Measurements from ENCODE around the gene MICA. TPM values are rescaled to one million over a fixed set of nuclear protein-coding genes. Genes with fewer than 3 reads are reported as not detected.

MICA gene
- total and polyA plus RNA-seq, 9 of the 15 experiments (the other 6 are each of a cell fraction or from before 2014, with no cell fraction given), result 11.8 to 24.6 (median 16.7) TPM

DNA sequence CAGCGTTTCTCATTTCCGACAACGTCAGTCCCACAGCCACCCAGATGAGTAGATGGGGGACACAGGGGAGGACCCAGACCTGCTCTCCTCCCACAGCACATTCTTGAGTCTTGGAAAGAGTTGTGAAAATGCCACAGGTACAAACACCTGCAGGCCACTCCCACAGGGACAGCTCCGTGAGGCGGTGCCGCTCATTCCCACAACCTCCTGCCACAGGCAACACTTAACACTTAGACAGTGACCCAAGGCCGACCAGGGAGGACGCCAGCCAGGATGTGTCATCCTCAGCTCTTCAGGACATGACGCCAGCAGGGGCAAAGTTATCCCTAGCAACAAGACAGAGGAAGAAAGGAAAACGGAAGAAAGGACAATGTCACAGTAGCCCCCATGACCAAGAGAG, 23.5 kb upstream of the MICA start (continued):
- TF ChIP-seq STAG1 (CRISPR knock-in tag; IDR thresholded peaks at IDR 0.05; ENCODE audit: borderline replicate concordance), result no peak
- TF ChIP-seq HMGN3 (IDR thresholded peaks at IDR 0.05; ENCODE audit: borderline replicate concordance, extremely low read depth, insufficient read length, low read depth, low read length), result no peak

- H3K4me3 ChIP-seq, result no peak overlapping the region
- H3K36me3 ChIP-seq (ENCODE audit: control insufficient read depth, insufficient read depth, low read length), result no peaks in the 10 kb centered on the region
- no peak overlapping the region for H3K9ac ChIP-seq (ENCODE audit: insufficient read depth in 1 of 2, low read depth in 2 of 2, low read length in 2 of 2)
- no peaks in the 10 kb centered on the region for H3K4me1 ChIP-seq (replicated peaks in 1 of 2; ENCODE audit: control insufficient read depth in 2 of 2, insufficient read depth in 2 of 2, low read length in 2 of 2)
- H4K20me1 ChIP-seq (replicated peaks; ENCODE audit: control insufficient read depth, insufficient read depth, low read length), result no peaks in the 10 kb centered on the region
- ChIA-PET POLR2A (interaction anchor here (0.6 to 1.6 kb wide), 2 partner anchors 18 to 216 kb away, joined by 3 read pairs; no protein-coding TSS in a partner anchor), CTCF (ENCODE audit: low intra/inter-chr PET ratio) (no interaction called here)
- no peak overlapping the region for H2AFZ ChIP-seq (ENCODE audit: low read depth, low read length)
- H3K9me1 ChIP-seq (ENCODE audit: control insufficient read depth, insufficient read depth, low read length), result no peaks in the 10 kb centered on the region
- H3K79me2 ChIP-seq (ENCODE audit: control insufficient read depth, insufficient read depth, low read length), result no peaks in the 10 kb centered on the region
- no peak overlapping the region for H3K27ac ChIP-seq (ENCODE audit: extremely low read depth, low read depth, low read length)
- FAIRE-seq, result no peak
- intact Hi-C loops (cut with micrococcal nuclease) (no loop called here), in situ Hi-C loops (cut with MboI) (no loop called here)
- no peak for DNase-seq (ENCODE audit: extremely low read depth in 1 of 4, low spot score in 3 of 4)
- TF ChIP-seq, protein P1, sequence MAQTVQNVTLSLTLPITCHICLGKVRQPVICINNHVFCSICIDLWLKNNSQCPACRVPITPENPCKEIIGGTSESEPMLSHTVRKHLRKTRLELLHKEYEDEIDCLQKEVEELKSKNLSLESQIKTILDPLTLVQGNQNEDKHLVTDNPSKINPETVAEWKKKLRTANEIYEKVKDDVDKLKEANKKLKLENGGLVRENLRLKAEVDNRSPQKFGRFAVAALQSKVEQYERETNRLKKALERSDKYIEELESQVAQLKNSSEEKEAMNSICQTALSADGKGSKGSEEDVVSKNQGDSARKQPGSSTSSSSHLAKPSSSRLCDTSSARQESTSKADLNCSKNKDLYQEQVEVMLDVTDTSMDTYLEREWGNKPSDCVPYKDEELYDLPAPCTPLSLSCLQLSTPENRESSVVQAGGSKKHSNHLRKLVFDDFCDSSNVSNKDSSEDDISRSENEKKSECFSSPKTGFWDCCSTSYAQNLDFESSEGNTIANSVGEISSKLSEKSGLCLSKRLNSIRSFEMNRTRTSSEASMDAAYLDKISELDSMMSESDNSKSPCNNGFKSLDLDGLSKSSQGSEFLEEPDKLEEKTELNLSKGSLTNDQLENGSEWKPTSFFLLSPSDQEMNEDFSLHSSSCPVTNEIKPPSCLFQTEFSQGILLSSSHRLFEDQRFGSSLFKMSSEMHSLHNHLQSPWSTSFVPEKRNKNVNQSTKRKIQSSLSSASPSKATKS (CRISPR knock-in tag; IDR thresholded peaks at IDR 0.05), result no peak
- no peak for TF ChIP-seq HES1 (IDR thresholded peaks at IDR 0.05; ENCODE audit: low read depth)
- TF ChIP-seq MAFG (tag; conservative IDR thresholded peaks at IDR 0.05), result peak; percentile 44
- TF ChIP-seq, protein P2, sequence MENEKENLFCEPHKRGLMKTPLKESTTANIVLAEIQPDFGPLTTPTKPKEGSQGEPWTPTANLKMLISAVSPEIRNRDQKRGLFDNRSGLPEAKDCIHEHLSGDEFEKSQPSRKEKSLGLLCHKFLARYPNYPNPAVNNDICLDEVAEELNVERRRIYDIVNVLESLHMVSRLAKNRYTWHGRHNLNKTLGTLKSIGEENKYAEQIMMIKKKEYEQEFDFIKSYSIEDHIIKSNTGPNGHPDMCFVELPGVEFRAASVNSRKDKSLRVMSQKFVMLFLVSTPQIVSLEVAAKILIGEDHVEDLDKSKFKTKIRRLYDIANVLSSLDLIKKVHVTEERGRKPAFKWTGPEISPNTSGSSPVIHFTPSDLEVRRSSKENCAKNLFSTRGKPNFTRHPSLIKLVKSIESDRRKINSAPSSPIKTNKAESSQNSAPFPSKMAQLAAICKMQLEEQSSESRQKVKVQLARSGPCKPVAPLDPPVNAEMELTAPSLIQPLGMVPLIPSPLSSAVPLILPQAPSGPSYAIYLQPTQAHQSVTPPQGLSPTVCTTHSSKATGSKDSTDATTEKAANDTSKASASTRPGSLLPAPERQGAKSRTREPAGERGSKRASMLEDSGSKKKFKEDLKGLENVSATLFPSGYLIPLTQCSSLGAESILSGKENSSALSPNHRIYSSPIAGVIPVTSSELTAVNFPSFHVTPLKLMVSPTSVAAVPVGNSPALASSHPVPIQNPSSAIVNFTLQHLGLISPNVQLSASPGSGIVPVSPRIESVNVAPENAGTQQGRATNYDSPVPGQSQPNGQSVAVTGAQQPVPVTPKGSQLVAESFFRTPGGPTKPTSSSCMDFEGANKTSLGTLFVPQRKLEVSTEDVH (IDR thresholded peaks at IDR 0.05; ENCODE audit: low read depth, partially characterized antibody), result no peak
- TF ChIP-seq, protein P3, sequence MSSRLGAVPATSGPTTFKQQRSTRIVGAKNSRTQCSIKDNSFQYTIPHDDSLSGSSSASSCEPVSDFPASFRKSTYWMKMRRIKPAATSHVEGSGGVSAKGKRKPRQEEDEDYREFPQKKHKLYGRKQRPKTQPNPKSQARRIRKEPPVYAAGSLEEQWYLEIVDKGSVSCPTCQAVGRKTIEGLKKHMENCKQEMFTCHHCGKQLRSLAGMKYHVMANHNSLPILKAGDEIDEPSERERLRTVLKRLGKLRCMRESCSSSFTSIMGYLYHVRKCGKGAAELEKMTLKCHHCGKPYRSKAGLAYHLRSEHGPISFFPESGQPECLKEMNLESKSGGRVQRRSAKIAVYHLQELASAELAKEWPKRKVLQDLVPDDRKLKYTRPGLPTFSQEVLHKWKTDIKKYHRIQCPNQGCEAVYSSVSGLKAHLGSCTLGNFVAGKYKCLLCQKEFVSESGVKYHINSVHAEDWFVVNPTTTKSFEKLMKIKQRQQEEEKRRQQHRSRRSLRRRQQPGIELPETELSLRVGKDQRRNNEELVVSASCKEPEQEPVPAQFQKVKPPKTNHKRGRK (tag; IDR thresholded peaks at IDR 0.05), result no peak
- no peak for TF ChIP-seq ZNF311 (CRISPR knock-in tag; IDR thresholded peaks at IDR 0.05)
- TF ChIP-seq NFIC (IDR thresholded peaks at IDR 0.05), result no peak
- peak; percentile 55; the same call in 1 of the 2 replicates for TF ChIP-seq ZNF316 (IDR thresholded peaks at IDR 0.05)
- TF ChIP-seq NCOR1 (IDR thresholded peaks at IDR 0.05), result no peak
- TF ChIP-seq ZNF445 (CRISPR knock-in tag; IDR thresholded peaks at IDR 0.05; ENCODE audit: low read depth), result no peak
- no peak for TF ChIP-seq PURB (CRISPR knock-in tag; IDR thresholded peaks at IDR 0.05; ENCODE audit: low read depth)
- no peak for TF ChIP-seq ZNF589 (CRISPR knock-in tag; IDR thresholded peaks at IDR 0.05; ENCODE audit: low read depth)
- no TSS peak for BruUV-seq (replicated peaks)
- H3K9me3 ChIP-seq (replicated peaks; ENCODE audit: control insufficient read depth, insufficient read depth, low read depth, low read length), result no peaks in the 10 kb centered on the region
- H3K4me2 ChIP-seq (ENCODE audit: insufficient read depth, low read length), result no peak overlapping the region
- H3K27me3 ChIP-seq (ENCODE audit: control insufficient read depth in 2 of 2, insufficient read depth in 2 of 2, low read length in 2 of 2), result peaks cover 43 to 75% of the 10 kb centered on the region in 2 experiments
- no peak for ATAC-seq
- 0% methylated on average over 3 of the region's 4 CpGs for WGBS (ENCODE audit: insufficient coverage, low coverage, missing lambda C conversion rate)
Observed at GRCh38 chr6:31381666-31382065, 21.7 kb upstream of the MICA start.
